Duodenal mucosa (tissue), 2 donors: ENCODE measurements around the gene IFITM5.
A peak's percentile ranks its signal among the peaks of the same experiment; 100 is the strongest.
"Not testable (repeated sequence)": the region's sequence is repeated elsewhere in the genome, so short reads cannot be mapped to it uniquely, and the experiment has no call there.

ENCODE experiments used
- H3K27ac ChIP-seq: one replicate; pipeline ENCODE4 v1.7.0; 2013; ENCODE audit warnings: low read depth, low read length
- H3K27me3 ChIP-seq, 2 donors: one replicate each; pipeline ENCODE4 v1.7.0; 2013; ENCODE audit warnings: low read length in 2 of 2, control low read depth in 1 of 2; ENCODE audit not compliant: insufficient read depth in 2 of 2, control insufficient read depth in 1 of 2
- H3K36me3 ChIP-seq, 2 donors: one replicate each; pipeline ENCODE4 v1.7.0; 2013; ENCODE audit warnings: low read length in 2 of 2, control low read depth in 1 of 2; ENCODE audit not compliant: insufficient read depth in 2 of 2, control insufficient read depth in 1 of 2
- H3K4me1 ChIP-seq, 2 donors: one replicate each; pipeline ENCODE4 v1.7.0; 2013; ENCODE audit warnings: low read length in 2 of 2, control low read depth in 1 of 2; ENCODE audit not compliant: insufficient read depth in 2 of 2, control insufficient read depth in 1 of 2
- H3K4me3 ChIP-seq, 2 donors: one replicate each; pipeline ENCODE4 v1.7.0; 2013; ENCODE audit warnings: low read length in 2 of 2, low read depth in 1 of 2
- H3K9ac ChIP-seq, 2 donors: one replicate each; pipeline ENCODE4 v1.7.0; 2013; ENCODE audit warnings: low read length in 2 of 2, low read depth in 1 of 2
- H3K9me3 ChIP-seq, 2 donors: one replicate each; pipeline ENCODE4 v1.7.0; 2013; ENCODE audit warnings: low read length in 2 of 2, control low read depth in 1 of 2; ENCODE audit not compliant: control insufficient read depth in 1 of 2

The IFITM5 gene

GRCh38 chr11:287821-288477 is 11.4 kb downstream of the IFITM5 start:
- Histone ChIP-seq H3K9me3 (no peaks in the 10 kb centered on the region), H3K27me3 (no peaks in the 10 kb centered on the region), H3K4me1 (peaks cover 14 to 39% of the 10 kb centered on the region in 2 donors), H3K27ac (peak overlapping the region; percentile 82), H3K9ac (peak overlapping the region; percentile 79 to 86), H3K36me3 (peaks cover 2 to 39% of the 10 kb centered on the region in 2 donors), H3K4me3 (peak overlapping the region; percentile 77 to 78)

GRCh38 chr11:286977-287820 is 12.1 kb downstream of the IFITM5 start:
- H3K4me3 ChIP-seq, result peak overlapping the region; percentile 77 to 78

GRCh38 chr11:285894-286220 is 13.5 kb downstream of the IFITM5 start:
- H3K27ac ChIP-seq, result no peak overlapping the region
- no peaks in the 10 kb centered on the region for H3K9me3 ChIP-seq
- peaks cover 12 to 20% of the 10 kb centered on the region in 2 donors for H3K27me3 ChIP-seq
- H3K36me3 ChIP-seq, result peaks cover 11 to 30% of the 10 kb centered on the region in 2 donors
- peak overlapping the region in 1 of 2 donors; percentile 25 for H3K9ac ChIP-seq
- H3K4me3 ChIP-seq, result no peak overlapping the region
- H3K4me1 ChIP-seq, result peaks cover 26 to 59% of the 10 kb centered on the region in 2 donors

More at GRCh38 chr11:286977-287820, 12.1 kb downstream of the IFITM5 start:
- Histone ChIP-seq H3K4me1 (peaks cover 21 to 46% of the 10 kb centered on the region in 2 donors), H3K9ac (peak overlapping the region; percentile 79 to 86), H3K36me3 (peaks cover 9 to 35% of the 10 kb centered on the region in 2 donors), H3K27ac (peak overlapping the region; percentile 70)
- not testable (repeated sequence) for H3K27me3 ChIP-seq, H3K9me3 ChIP-seq

GRCh38 chr11:285021-285893 is 14.1 kb downstream of the IFITM5 start:
- Histone ChIP-seq H3K4me3 (no peak overlapping the region), H3K4me1 (peaks cover 26 to 61% of the 10 kb centered on the region in 2 donors), H3K27ac (no peak overlapping the region), H3K9me3 (no peaks in the 10 kb centered on the region), H3K27me3 (peaks cover 12 to 23% of the 10 kb centered on the region in 2 donors), H3K36me3 (peaks cover 11 to 30% of the 10 kb centered on the region in 2 donors), H3K9ac (peak overlapping the region in 1 of 2 donors; percentile 25)

GRCh38 chr11:284105-285020 is 15.0 kb downstream of the IFITM5 start:
- H3K9me3 ChIP-seq, result no peaks in the 10 kb centered on the region
- H3K27ac ChIP-seq, result peak overlapping the region; percentile 10
- peak overlapping the region; percentile 30 to 51 for H3K4me3 ChIP-seq
- peaks cover 12 to 23% of the 10 kb centered on the region in 2 donors for H3K27me3 ChIP-seq
- peak overlapping the region; percentile 30 to 33 for H3K9ac ChIP-seq
- H3K36me3 ChIP-seq, result peaks cover 11 to 30% of the 10 kb centered on the region in 2 donors
- peaks cover 26 to 55% of the 10 kb centered on the region in 2 donors for H3K4me1 ChIP-seq

- Histone ChIP-seq H3K27ac (no peak overlapping the region), H3K27me3 (peaks cover 12 to 23% of the 10 kb centered on the region in 2 donors), H3K9me3 (no peaks in the 10 kb centered on the region), H3K36me3 (peaks cover 11 to 30% of the 10 kb centered on the region in 2 donors), H3K4me1 (peaks cover 26 to 55% of the 10 kb centered on the region in 2 donors), H3K4me3 (peak overlapping the region; percentile 30 to 51), H3K9ac (peak overlapping the region; percentile 33 to 47)
Observed at GRCh38 chr11:283405-284104, 15.8 kb downstream of the IFITM5 start.

GRCh38 chr11:282630-283360 is 16.5 kb downstream of the IFITM5 start:
- no peaks in the 10 kb centered on the region for H3K9me3 ChIP-seq
- H3K9ac ChIP-seq, result peak overlapping the region; percentile 71 to 73
- peaks cover 12 to 23% of the 10 kb centered on the region in 2 donors for H3K27me3 ChIP-seq
- H3K36me3 ChIP-seq, result peaks cover 11 to 30% of the 10 kb centered on the region in 2 donors
- H3K4me1 ChIP-seq, result peaks cover 22 to 51% of the 10 kb centered on the region in 2 donors
- H3K27ac ChIP-seq, result peak overlapping the region; percentile 36
- H3K4me3 ChIP-seq, result peak overlapping the region; percentile 76 to 78

- peaks cover 11 to 30% of the 10 kb centered on the region in 2 donors for H3K36me3 ChIP-seq
- peak overlapping the region; percentile 71 to 73 for H3K9ac ChIP-seq
- no peaks in the 10 kb centered on the region for H3K9me3 ChIP-seq
- H3K27me3 ChIP-seq, result peaks cover 12 to 23% of the 10 kb centered on the region in 2 donors
- peak overlapping the region; percentile 76 to 78 for H3K4me3 ChIP-seq
- peaks cover 20 to 51% of the 10 kb centered on the region in 2 donors for H3K4me1 ChIP-seq
- peak overlapping the region; percentile 36 for H3K27ac ChIP-seq
Observed at GRCh38 chr11:282171-282570, 17.2 kb downstream of the IFITM5 start.
